ENCODE measurements around the gene ANKS1B.

DNA sequence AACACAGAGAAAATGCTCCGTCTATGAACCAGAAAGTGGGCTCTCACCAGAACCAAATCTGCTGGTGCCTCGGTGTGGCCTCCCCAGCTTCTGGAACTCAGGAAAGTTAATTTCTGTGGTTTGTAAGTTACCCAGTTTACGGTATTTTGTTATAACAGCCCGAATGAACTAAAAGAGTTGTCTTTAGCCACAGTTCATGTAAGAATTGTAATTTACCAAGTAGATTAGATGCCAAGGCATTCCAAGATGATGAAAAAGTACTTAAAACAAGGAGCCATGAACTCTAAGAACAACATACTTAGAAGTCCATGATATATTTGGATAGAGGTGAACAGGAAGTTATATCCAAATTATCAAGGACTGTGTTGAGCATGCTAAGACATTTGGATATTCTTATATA, 597.1 kb downstream of the ANKS1B start:
- TF ChIP-seq, protein P1, sequence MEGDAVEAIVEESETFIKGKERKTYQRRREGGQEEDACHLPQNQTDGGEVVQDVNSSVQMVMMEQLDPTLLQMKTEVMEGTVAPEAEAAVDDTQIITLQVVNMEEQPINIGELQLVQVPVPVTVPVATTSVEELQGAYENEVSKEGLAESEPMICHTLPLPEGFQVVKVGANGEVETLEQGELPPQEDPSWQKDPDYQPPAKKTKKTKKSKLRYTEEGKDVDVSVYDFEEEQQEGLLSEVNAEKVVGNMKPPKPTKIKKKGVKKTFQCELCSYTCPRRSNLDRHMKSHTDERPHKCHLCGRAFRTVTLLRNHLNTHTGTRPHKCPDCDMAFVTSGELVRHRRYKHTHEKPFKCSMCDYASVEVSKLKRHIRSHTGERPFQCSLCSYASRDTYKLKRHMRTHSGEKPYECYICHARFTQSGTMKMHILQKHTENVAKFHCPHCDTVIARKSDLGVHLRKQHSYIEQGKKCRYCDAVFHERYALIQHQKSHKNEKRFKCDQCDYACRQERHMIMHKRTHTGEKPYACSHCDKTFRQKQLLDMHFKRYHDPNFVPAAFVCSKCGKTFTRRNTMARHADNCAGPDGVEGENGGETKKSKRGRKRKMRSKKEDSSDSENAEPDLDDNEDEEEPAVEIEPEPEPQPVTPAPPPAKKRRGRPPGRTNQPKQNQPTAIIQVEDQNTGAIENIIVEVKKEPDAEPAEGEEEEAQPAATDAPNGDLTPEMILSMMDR (tag by site-specific recombination; IDR thresholded peaks at IDR 0.05): no peak
- TF ChIP-seq ZNF114 (tag by site-specific recombination; IDR thresholded peaks at IDR 0.05) (no peak), ZNF677 (tag by site-specific recombination; IDR thresholded peaks at IDR 0.05) (no peak), ZNF558 (tag by site-specific recombination; IDR thresholded peaks at IDR 0.05) (no peak), MYNN (tag by site-specific recombination; IDR thresholded peaks at IDR 0.05; ENCODE audit: borderline replicate concordance) (no peak), ZNF23 (tag by site-specific recombination; IDR thresholded peaks at IDR 0.05; ENCODE audit: borderline replicate concordance) (no peak)
- TF ChIP-seq, protein P2, sequence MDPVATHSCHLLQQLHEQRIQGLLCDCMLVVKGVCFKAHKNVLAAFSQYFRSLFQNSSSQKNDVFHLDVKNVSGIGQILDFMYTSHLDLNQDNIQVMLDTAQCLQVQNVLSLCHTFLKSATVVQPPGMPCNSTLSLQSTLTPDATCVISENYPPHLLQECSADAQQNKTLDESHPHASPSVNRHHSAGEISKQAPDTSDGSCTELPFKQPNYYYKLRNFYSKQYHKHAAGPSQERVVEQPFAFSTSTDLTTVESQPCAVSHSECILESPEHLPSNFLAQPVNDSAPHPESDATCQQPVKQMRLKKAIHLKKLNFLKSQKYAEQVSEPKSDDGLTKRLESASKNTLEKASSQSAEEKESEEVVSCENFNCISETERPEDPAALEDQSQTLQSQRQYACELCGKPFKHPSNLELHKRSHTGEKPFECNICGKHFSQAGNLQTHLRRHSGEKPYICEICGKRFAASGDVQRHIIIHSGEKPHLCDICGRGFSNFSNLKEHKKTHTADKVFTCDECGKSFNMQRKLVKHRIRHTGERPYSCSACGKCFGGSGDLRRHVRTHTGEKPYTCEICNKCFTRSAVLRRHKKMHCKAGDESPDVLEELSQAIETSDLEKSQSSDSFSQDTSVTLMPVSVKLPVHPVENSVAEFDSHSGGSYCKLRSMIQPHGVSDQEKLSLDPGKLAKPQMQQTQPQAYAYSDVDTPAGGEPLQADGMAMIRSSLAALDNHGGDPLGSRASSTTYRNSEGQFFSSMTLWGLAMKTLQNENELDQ (tag by site-specific recombination; IDR thresholded peaks at IDR 0.05; ENCODE audit: low read depth): no peak
- TF ChIP-seq, protein P3, sequence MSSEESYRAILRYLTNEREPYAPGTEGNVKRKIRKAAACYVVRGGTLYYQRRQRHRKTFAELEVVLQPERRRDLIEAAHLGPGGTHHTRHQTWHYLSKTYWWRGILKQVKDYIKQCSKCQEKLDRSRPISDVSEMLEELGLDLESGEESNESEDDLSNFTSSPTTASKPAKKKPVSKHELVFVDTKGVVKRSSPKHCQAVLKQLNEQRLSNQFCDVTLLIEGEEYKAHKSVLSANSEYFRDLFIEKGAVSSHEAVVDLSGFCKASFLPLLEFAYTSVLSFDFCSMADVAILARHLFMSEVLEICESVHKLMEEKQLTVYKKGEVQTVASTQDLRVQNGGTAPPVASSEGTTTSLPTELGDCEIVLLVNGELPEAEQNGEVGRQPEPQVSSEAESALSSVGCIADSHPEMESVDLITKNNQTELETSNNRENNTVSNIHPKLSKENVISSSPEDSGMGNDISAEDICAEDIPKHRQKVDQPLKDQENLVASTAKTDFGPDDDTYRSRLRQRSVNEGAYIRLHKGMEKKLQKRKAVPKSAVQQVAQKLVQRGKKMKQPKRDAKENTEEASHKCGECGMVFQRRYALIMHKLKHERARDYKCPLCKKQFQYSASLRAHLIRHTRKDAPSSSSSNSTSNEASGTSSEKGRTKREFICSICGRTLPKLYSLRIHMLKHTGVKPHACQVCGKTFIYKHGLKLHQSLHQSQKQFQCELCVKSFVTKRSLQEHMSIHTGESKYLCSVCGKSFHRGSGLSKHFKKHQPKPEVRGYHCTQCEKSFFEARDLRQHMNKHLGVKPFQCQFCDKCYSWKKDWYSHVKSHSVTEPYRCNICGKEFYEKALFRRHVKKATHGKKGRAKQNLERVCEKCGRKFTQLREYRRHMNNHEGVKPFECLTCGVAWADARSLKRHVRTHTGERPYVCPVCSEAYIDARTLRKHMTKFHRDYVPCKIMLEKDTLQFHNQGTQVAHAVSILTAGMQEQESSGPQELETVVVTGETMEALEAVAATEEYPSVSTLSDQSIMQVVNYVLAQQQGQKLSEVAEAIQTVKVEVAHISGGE (tag by site-specific recombination; conservative IDR thresholded peaks at IDR 0.05; ENCODE audit: low read depth): no peak

All from HEK293 (cell line).